GM12878 (cell line): ENCODE data around the gene MGAT1. TPM values are rescaled to one million over a fixed set of nuclear protein-coding genes. Genes with fewer than 3 reads are reported as not detected.
"Not testable (repeated sequence)": the region's sequence is repeated elsewhere in the genome, so short reads cannot be mapped to it uniquely, and the experiment has no call there.

ENCODE experiments used
- ATAC-seq: fragments of 200-7000 bp; cut with Tn5 transposase; 3 replicates; pipeline ENCODE4 v1.9.1; 2020; ENCODE audit warnings: mild to moderate bottlenecking, moderate library complexity
- BruUV-seq: library from RNA; stranded (reverse); fragments of 400-500 nt; replicated peaks from 2 replicates; lab custom pipeline; 2021; lab: Mats Ljungman, UMichigan
- CTCF ChIA-PET: fragments of 300-600 bp; sonication (Branson Sonifier 250); formaldehyde crosslinking; extraction: SDS; loops from one replicate; lab custom pipeline; 2021; ENCODE audit warnings: inconsistent platforms; lab: Yijun Ruan, JAX
- POLR2A ChIA-PET: fragments of 350-600 bp; formaldehyde crosslinking; extraction: SDS; loops from one replicate; lab custom pipeline; 2021; ENCODE audit warnings: inconsistent platforms; lab: Charles Lee
- RAD21 ChIA-PET: fragments of 300-600 bp; sonication (Branson Sonifier 250); formaldehyde crosslinking; loops from one replicate; lab custom pipeline; 2023; ENCODE audit warnings: antibody characterized with exemption; ENCODE audit not compliant: unreplicated experiment; lab: Charles Lee
- SMC1A ChIA-PET: fragments of 300-600 bp; sonication (Branson Sonifier 250); formaldehyde crosslinking; loops from one replicate; lab custom pipeline; 2023; ENCODE audit not compliant: unreplicated experiment, uncharacterized antibody; lab: Charles Lee
- DNase-seq: peaks from one replicate; pipeline ENCODE4 v3.0.0-alpha.2; 2011; ENCODE audit warnings: low read depth, low spot score
- FAIRE-seq: peaks from 3 replicates; lab custom pipeline; 2011; peaks lifted over from hg19 to GRCh38; lab: Jason Lieb, UNC
- H2AFZ ChIP-seq: 2 replicates; pipeline ENCODE4 v1.6.0; 2011; ENCODE audit warnings: low read depth, low read length, control low read depth; ENCODE audit not compliant: control insufficient read depth
- H3K27ac ChIP-seq: 2 replicates; pipeline ENCODE4 v1.5.1; 2011; ENCODE audit warnings: control low read depth; ENCODE audit not compliant: control insufficient read depth, insufficient read depth
- H3K27me3 ChIP-seq, 2 experiments: replicated peaks in 1 of 2; 2 replicates each; pipeline versions ENCODE4 v1.6.0 to v1.6.1; 2011; ENCODE audit warnings: low read length in 1 of 2; ENCODE audit not compliant: control insufficient read depth in 2 of 2, insufficient read depth in 2 of 2
- H3K36me3 ChIP-seq, 2 experiments: 2 replicates each; pipeline ENCODE4 v1.5.1; 2011; ENCODE audit warnings: low read length in 1 of 2; ENCODE audit not compliant: control insufficient read depth in 2 of 2, insufficient read depth in 2 of 2
- H3K4me1 ChIP-seq: 2 replicates; pipeline ENCODE4 v1.6.1; 2011; ENCODE audit warnings: mild to moderate bottlenecking, low read length, moderate library complexity, mixed read lengths; ENCODE audit not compliant: control insufficient read depth, insufficient read depth
- H3K4me2 ChIP-seq: 2 replicates; pipeline ENCODE4 v1.6.0; 2011; ENCODE audit warnings: control low read depth; ENCODE audit not compliant: control insufficient read depth, insufficient read depth
- H3K4me3 ChIP-seq: fragments of 200-600 bp; sonication (generic); 2 replicates; pipeline ENCODE4 v1.5.1; 2016
- H3K79me2 ChIP-seq: 2 replicates; pipeline ENCODE4 v1.6.0; 2011; ENCODE audit warnings: low read length; ENCODE audit not compliant: control insufficient read depth, insufficient read depth
- H3K9ac ChIP-seq: 2 replicates; pipeline ENCODE4 v1.8.0; 2011; ENCODE audit warnings: low read length, control low read depth, mixed read lengths; ENCODE audit not compliant: control insufficient read depth, insufficient read depth
- H3K9me3 ChIP-seq: replicated peaks from 3 replicates; pipeline ENCODE4 v1.5.1; 2011; ENCODE audit warnings: mild to moderate bottlenecking, low read length; ENCODE audit not compliant: control insufficient read depth, insufficient read depth
- H4K20me1 ChIP-seq: 2 replicates; pipeline ENCODE4 v1.6.0; 2011; ENCODE audit not compliant: control insufficient read depth, insufficient read depth
- CBFB ChIP-seq: IDR thresholded peaks from 2 replicates; pipeline ENCODE4 v1.6.1; 2016; ENCODE audit warnings: antibody characterized with exemption, low read depth
- ETV6 ChIP-seq, 2 experiments: fragments of 450-650 bp in 1 of 2; IDR thresholded peaks in 1 of 2; conservative IDR thresholded peaks in 1 of 2; 2 replicates each; pipeline ENCODE4 v1.6.1; 2014; ENCODE audit warnings: antibody characterized with exemption in 1 of 2, borderline replicate concordance in 1 of 2, low read depth in 1 of 2, mild to moderate bottlenecking in 1 of 2, moderate library complexity in 1 of 2
- HDAC2 ChIP-seq: fragments of 200-600 bp; sonication (generic); IDR thresholded peaks from 2 replicates; pipeline ENCODE4 v1.6.1; 2017
- JUND ChIP-seq: IDR thresholded peaks from 2 replicates; pipeline ENCODE4 v1.6.1; 2012; ENCODE audit warnings: low read depth, mild to moderate bottlenecking, low read length, improper control_type of control experiment, moderate library complexity
- MYB ChIP-seq: fragments of 150-350 bp; IDR thresholded peaks from 2 replicates; pipeline ENCODE4 v1.6.1; 2014; ENCODE audit warnings: mild to moderate bottlenecking, low read depth, low read length, borderline replicate concordance
- PML ChIP-seq: IDR thresholded peaks from 2 replicates; pipeline ENCODE4 v1.6.1; 2012; ENCODE audit warnings: low read length, inconsistent platforms
- POLR2A ChIP-seq: IDR thresholded peaks from 2 replicates; pipeline ENCODE4 v1.6.1; 2011; ENCODE audit warnings: low read depth, mild to moderate bottlenecking, low read length
- RFX5 ChIP-seq: IDR thresholded peaks from 2 replicates; pipeline ENCODE4 v1.6.1; 2011; ENCODE audit warnings: low read depth, low read length, improper control_type of control experiment
- ZBED1 ChIP-seq: IDR thresholded peaks from 2 replicates; pipeline ENCODE4 v1.6.1; 2016; ENCODE audit warnings: borderline replicate concordance
- ZNF24 ChIP-seq: fragments of 450-650 bp; IDR thresholded peaks from 2 replicates; pipeline ENCODE4 v1.6.1; 2017; ENCODE audit warnings: antibody characterized with exemption, mild to moderate bottlenecking
- WGBS: methylation state at CpG from one replicate; pipeline ENCODE4 v1.1.6; 2016; ENCODE audit warnings: low lambda C conversion rate; ENCODE audit not compliant: insufficient replicate concordance, insufficient coverage; ENCODE audit errors: missing lambda C conversion rate; 5-methylcytosine and 5-hydroxymethylcytosine counted together
- in situ Hi-C: fragments of 300-500 bp; cut with MboI; formaldehyde crosslinking; loops from 9 replicates; pipeline ENCODE4 v1.14.3; 2018; ENCODE audit warnings: mixed read lengths
- intact Hi-C: fragments of 100-400 bp; cut with micrococcal nuclease; formaldehyde crosslinking; loops from one replicate; pipeline ENCODE4 v1.14.2; 2022; ENCODE audit not compliant: unreplicated experiment
- polyA plus RNA-seq, 11 experiments: library from polyadenylated mRNA; depleted of rRNA in 4 of 11; unstranded in 6 of 11; stranded (reverse) in 5 of 11; fragments of >200 nt; fragmentation: Nextera tagmentation in 4 of 11; fragmentation: Illumina TruSeq in 1 of 11; extraction: Ambion mirVana in 4 of 11; extraction: Trizol in 1 of 11; gene quantifications; 1 replicate in 1 of 11; 2 replicates in 10 of 11; pipeline versions ENCODE4 v1.2.1 to v1.2.3, GENCODE V29; 2011 to 2016; ENCODE audit warnings: inconsistent platforms in 2 of 11, missing spikeins in 2 of 11, low read depth in 1 of 11
- total RNA-seq, 4 experiments: library from RNA; depleted of rRNA in 3 of 4; stranded (reverse); fragments of >200 nt in 3 of 4; fragmentation: Illumina TruSeq in 1 of 4; extraction: Trizol in 1 of 4; gene quantifications; 2 replicates each; pipeline versions ENCODE4 v1.2.1 to v1.2.3, GENCODE V29; 2013 to 2021
- TF ChIP-seq, protein P1 (sequence below): IDR thresholded peaks from 2 replicates; pipeline ENCODE4 v1.6.1; 2011; ENCODE audit warnings: borderline replicate concordance, low read depth, mild to moderate bottlenecking, moderate library complexity, mixed read lengths, low read length; ENCODE audit not compliant: insufficient read depth; ENCODE audit errors: extremely low read length
- TF ChIP-seq, protein P2 (sequence below): fragments of 450-650 bp; IDR thresholded peaks from 2 replicates; pipeline ENCODE4 v1.6.1; 2018; ENCODE audit warnings: borderline replicate concordance, mild to moderate bottlenecking; ENCODE audit not compliant: partially characterized antibody

Gene MGAT1
- total and polyA plus RNA-seq, 10 of the 15 experiments (the other 5 are each of a cell fraction or from before 2014, with no cell fraction given) = 3.1 to 88.4 (median 62.7) TPM

DNA sequence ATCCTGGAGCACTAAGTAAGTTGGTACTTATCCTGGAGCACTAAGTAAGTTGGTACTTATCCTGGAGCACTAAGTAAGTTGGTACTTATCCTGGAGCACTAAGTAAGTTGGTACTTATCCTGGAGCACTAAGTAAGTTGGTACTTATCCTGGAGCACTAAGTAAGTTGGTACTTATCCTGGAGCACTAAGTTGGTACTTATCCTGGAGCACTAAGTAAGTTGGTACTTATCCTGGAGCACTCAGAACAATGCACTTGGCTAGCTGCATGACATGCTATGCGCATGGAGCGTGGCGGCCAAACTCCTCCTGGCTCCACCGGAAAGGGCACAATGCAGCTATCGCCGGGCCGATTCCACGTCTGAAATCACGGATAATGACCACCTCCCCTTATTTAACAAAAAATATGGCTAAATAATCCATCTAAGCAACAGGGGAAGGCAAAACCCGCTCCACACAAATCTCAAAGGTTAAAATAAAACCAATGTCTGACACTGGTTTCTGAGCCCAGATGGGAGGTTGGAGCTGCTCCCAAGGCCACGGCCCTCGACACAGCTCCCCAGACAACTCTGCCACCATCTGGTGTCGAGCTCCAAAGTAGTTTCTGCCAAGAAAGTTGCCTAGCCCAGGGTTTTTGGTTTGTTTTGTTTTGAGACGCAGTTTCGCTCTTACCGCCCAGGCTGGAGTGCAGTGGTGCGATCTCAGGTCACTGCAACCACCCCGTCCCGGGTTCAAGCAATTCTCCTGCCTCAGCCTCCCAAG is 13.8 kb downstream of the MGAT1 start:
- BruUV-seq, H3K4me1 ChIP-seq, ATAC-seq, H3K79me2 ChIP-seq, H3K9ac ChIP-seq, DNase-seq, H3K4me3 ChIP-seq, POLR2A ChIA-PET, intact Hi-C loops, H3K27me3 ChIP-seq, H3K4me2 ChIP-seq, H2AFZ ChIP-seq, FAIRE-seq, H3K9me3 ChIP-seq, H3K27ac ChIP-seq, in situ Hi-C loops, H4K20me1 ChIP-seq: not testable (repeated sequence)
- TF ChIP-seq ZNF24 (0 out of 2 replicates have a peak, but pooled peaks have one; percentile 58), POLR2A (peak; percentile 42; the same call in 1 of the 2 replicates)
- H3K36me3 ChIP-seq = peaks cover 15 to 37% of the 10 kb centered on the region in 2 experiments
- RAD21 ChIA-PET = interaction anchor here (0.6 kb wide), 1 partner anchor 485 kb away, joined by 6 read pairs; no protein-coding TSS in a partner anchor
- WGBS = 92% methylated on average over 19 of the region's 19 CpGs
- CTCF ChIA-PET = interaction anchor here (1.1 to 2.5 kb wide), 3 partner anchors 12 to 396 kb away, joined by 3 to 8 read pairs (median 3); no protein-coding TSS in a partner anchor
- SMC1A ChIA-PET = interaction anchor here (0.9 kb wide), 1 partner anchor 13 kb away, joined by 4 read pairs; no protein-coding TSS in a partner anchor

DNA sequence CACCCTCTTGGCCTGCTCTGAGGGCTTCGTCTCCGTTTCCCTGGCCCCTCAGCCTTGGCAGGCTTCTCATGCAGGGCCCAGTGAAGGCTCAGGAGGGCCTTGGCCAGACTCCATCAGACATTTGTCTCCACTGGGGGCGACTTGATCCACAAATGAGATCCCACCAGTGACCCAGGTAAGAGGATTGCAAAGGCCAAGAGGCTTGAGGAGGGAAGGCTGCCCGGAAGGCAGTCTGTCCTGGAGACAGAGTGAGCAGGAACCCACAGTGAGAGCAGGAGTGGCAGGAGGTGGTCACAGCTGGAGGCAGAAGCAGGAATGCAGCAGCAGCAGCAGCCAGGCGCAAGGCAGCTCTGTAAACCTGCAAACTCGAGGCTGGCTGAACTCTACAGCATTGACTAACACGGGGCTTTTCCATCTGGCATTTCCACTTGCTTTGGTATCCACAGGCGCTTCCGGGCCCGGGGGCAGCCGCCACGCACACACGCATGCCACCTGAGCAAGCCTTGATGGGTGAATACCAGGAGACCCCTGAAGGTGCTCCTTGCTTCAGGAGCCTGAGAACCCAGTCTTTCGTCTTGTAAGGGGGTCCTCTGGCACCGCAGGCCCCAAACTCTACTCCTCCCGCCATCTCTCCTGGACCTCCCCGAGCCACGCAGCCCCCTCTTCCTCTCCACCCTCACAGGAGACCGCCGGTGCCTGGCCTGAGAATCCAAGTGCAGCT is 14.7 kb downstream of the MGAT1 start:
- intact Hi-C loops = no loop called here
- WGBS = 88% methylated on average over 18 of the region's 20 CpGs
- H4K20me1 ChIP-seq = 0 out of 2 replicates have a peak, but pooled peaks cover under 1% of the 10 kb centered on the region
- H3K4me2 ChIP-seq = no peak overlapping the region
- ChIA-PET POLR2A (no interaction called here), SMC1A (interaction anchor here (0.9 kb wide), 1 partner anchor 13 kb away, joined by 4 read pairs; no protein-coding TSS in a partner anchor), RAD21 (no interaction called here), CTCF (interaction anchor here (0.6 to 2.1 kb wide), 3 partner anchors 81 to 393 kb away, joined by 3 to 6 read pairs (median 3); no protein-coding TSS in a partner anchor)
- no peaks in the 10 kb centered on the region for H3K27me3 ChIP-seq
- H3K9me3 ChIP-seq = no peaks in the 10 kb centered on the region
- H3K4me1 ChIP-seq = no peaks in the 10 kb centered on the region
- no peak overlapping the region for H3K4me3 ChIP-seq
- DNase-seq (no peak), ATAC-seq (no peak), FAIRE-seq (no peak)
- no peak overlapping the region for H3K9ac ChIP-seq
- in situ Hi-C loops = no loop called here
- peaks cover 15 to 32% of the 10 kb centered on the region in 2 experiments for H3K36me3 ChIP-seq
- BruUV-seq = no TSS peak
- H3K27ac ChIP-seq = no peak overlapping the region
- peaks cover 2% of the 10 kb centered on the region; the same call in 1 of the 2 replicates for H3K79me2 ChIP-seq
- H2AFZ ChIP-seq = no peak overlapping the region
- TF ChIP-seq ETV6 (conservative IDR thresholded peaks at IDR 0.05 in 1 of 2, IDR thresholded peaks at IDR 0.05 in 1 of 2; ENCODE audit: borderline replicate concordance in 1 of 2, low read depth in 1 of 2) (no peak), JUND (no peak), RFX5 (no peak), PML (no peak), HDAC2 (no peak), ZBED1 (no peak), MYB (no peak), CBFB (no peak)
- TF ChIP-seq, protein P1, sequence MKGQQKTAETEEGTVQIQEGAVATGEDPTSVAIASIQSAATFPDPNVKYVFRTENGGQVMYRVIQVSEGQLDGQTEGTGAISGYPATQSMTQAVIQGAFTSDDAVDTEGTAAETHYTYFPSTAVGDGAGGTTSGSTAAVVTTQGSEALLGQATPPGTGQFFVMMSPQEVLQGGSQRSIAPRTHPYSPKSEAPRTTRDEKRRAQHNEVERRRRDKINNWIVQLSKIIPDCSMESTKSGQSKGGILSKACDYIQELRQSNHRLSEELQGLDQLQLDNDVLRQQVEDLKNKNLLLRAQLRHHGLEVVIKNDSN = no peak
- TF ChIP-seq, protein P2, sequence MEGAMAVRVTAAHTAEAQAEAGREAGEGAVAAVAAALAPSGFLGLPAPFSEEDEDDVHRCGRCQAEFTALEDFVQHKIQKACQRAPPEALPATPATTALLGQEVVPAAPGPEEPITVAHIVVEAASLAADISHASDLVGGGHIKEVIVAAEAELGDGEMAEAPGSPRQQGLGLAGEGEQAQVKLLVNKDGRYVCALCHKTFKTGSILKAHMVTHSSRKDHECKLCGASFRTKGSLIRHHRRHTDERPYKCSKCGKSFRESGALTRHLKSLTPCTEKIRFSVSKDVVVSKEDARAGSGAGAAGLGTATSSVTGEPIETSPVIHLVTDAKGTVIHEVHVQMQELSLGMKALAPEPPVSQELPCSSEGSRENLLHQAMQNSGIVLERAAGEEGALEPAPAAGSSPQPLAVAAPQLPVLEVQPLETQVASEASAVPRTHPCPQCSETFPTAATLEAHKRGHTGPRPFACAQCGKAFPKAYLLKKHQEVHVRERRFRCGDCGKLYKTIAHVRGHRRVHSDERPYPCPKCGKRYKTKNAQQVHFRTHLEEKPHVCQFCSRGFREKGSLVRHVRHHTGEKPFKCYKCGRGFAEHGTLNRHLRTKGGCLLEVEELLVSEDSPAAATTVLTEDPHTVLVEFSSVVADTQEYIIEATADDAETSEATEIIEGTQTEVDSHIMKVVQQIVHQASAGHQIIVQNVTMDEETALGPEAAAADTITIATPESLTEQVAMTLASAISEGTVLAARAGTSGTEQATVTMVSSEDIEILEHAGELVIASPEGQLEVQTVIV = no peak
